Breast epithelium (tissue), 4 donors: Measurements from ENCODE around the gene ZBED4. TPM values are rescaled to one million over a fixed set of nuclear protein-coding genes. Genes with fewer than 3 reads are reported as not detected.

ENCODE experiments used
- DNase-seq, 2 donors: peaks; one replicate each; pipeline ENCODE4 v3.0.0-alpha.2; 2019; ENCODE audit warnings: low spot score in 2 of 2
- H3K27ac ChIP-seq, 2 donors: fragments of 200-600 bp; sonication (generic) in 1 of 2; one replicate each; pipeline ENCODE4 v1.5.1; 2016 to 2019; ENCODE audit warnings: mild to moderate bottlenecking in 1 of 2
- H3K27me3 ChIP-seq, 2 donors: fragments of 200-600 bp; sonication (generic) in 1 of 2; one replicate each; pipeline versions ENCODE4 v1.5.1 to v1.6.0; 2017 to 2019; ENCODE audit warnings: control low read depth in 1 of 2, mild to moderate bottlenecking in 1 of 2
- H3K36me3 ChIP-seq: fragments of 200-600 bp; one replicate; pipeline ENCODE4 v1.5.1; 2019
- H3K4me1 ChIP-seq, 2 donors: fragments of 200-600 bp; sonication (generic); one replicate each; pipeline ENCODE4 v1.5.1; 2016 to 2019; ENCODE audit warnings: control low read depth in 1 of 2
- H3K4me3 ChIP-seq, 3 donors: fragments of 200-600 bp; sonication (generic); 1 replicate in 2 of 3; 2 replicates in 1 of 3; pipeline ENCODE4 v1.5.1; 2016 to 2019; ENCODE audit warnings: mild to moderate bottlenecking in 3 of 3, moderate library complexity in 2 of 3
- H3K9me3 ChIP-seq, 2 donors: fragments of 200-600 bp; sonication (generic) in 1 of 2; one replicate each; pipeline ENCODE4 v1.5.1; 2016 to 2019; ENCODE audit warnings: control low read depth in 1 of 2
- POLR2A ChIP-seq: fragments of 450-650 bp; IDR thresholded peaks from one replicate; pipeline ENCODE4 v1.6.1; 2016; ENCODE audit warnings: antibody characterized with exemption, mild to moderate bottlenecking, moderate library complexity
- POLR2AphosphoS5 ChIP-seq, 3 donors: sonication (generic); formaldehyde crosslinking; IDR thresholded peaks; one replicate each; pipeline ENCODE4 v1.6.1; 2017; ENCODE audit warnings: antibody characterized with exemption in 3 of 3
- intact Hi-C: fragments of 100-400 bp; cut with DNase I; formaldehyde crosslinking; loops from one replicate; pipeline ENCODE4 v1.15.1; 2023; ENCODE audit warnings: low total_unique reads
- total RNA-seq, 3 donors: library from RNA; depleted of rRNA; stranded (reverse); fragments of >200 nt; gene quantifications; one replicate each; pipeline ENCODE4 v1.1.0, GENCODE V29; 2016
- TF ChIP-seq, protein P1 (sequence below), 3 donors: fragments of 450-650 bp; IDR thresholded peaks; one replicate each; pipeline ENCODE4 v1.5.1; 2016 to 2017; ENCODE audit warnings: antibody characterized with exemption in 3 of 3, mild to moderate bottlenecking in 3 of 3, moderate library complexity in 3 of 3

ZBED4 gene
- total RNA-seq, 3 donors from 2014 or later = 7.5 to 11.3 (median 10.5) TPM

DNA sequence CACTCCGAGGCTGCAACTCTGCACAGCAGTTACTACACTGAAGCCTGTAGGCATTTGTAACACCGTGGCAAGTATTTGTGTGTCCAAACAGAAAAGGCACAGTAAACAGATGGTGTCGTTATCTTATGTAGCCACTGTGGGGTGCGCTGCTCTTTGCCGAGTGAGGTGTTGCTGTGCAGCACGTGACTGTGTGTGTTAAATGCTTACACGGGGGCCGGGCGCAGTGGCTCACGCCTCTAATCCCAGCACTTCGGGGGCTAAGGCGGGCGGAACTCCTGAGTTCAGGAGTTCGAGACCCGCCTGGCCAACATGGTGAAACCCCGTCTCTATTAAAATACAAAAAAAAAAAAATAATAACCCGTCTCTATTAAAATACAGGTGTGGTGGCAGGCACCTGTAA lies 11.5 kb downstream of the ZBED4 start:
- H3K27me3 ChIP-seq = no peaks in the 10 kb centered on the region
- peaks cover 29 to 35% of the 10 kb centered on the region in 2 donors for H3K9me3 ChIP-seq
- no peaks in the 10 kb centered on the region for H3K36me3 ChIP-seq
- no peak for DNase-seq
- TF ChIP-seq POLR2AphosphoS5 (IDR thresholded peaks at IDR 0.05) = no peak
- no peak for TF ChIP-seq POLR2A
- TF ChIP-seq, protein P1, sequence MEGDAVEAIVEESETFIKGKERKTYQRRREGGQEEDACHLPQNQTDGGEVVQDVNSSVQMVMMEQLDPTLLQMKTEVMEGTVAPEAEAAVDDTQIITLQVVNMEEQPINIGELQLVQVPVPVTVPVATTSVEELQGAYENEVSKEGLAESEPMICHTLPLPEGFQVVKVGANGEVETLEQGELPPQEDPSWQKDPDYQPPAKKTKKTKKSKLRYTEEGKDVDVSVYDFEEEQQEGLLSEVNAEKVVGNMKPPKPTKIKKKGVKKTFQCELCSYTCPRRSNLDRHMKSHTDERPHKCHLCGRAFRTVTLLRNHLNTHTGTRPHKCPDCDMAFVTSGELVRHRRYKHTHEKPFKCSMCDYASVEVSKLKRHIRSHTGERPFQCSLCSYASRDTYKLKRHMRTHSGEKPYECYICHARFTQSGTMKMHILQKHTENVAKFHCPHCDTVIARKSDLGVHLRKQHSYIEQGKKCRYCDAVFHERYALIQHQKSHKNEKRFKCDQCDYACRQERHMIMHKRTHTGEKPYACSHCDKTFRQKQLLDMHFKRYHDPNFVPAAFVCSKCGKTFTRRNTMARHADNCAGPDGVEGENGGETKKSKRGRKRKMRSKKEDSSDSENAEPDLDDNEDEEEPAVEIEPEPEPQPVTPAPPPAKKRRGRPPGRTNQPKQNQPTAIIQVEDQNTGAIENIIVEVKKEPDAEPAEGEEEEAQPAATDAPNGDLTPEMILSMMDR (IDR thresholded peaks at IDR 0.05) = no peak
- H3K4me3 ChIP-seq = no peak overlapping the region
- intact Hi-C loops = no loop called here
- H3K4me1 ChIP-seq = no peaks in the 10 kb centered on the region
- no peak overlapping the region for H3K27ac ChIP-seq

DNA sequence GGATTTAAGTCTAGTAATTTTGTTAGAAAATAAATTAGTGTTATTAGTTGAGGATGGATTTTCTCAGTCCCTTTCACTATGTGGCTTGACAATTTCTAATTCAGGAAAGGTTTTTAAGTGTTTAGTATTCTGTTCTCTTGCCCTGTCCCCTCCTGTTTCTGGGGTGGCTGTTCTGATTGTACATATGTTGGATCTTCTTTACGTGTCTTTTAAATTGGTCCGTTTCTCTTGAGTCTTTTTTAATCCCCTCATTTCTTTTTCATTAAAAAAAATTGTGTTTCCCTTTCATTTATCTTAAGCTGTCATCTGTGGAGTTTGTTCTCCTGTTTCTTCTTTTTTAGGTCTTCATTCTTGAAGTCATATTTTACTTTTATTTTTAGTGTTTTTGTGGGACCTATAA lies 12.5 kb downstream of the ZBED4 start:
- Histone ChIP-seq H3K36me3 (no peaks in the 10 kb centered on the region), H3K9me3 (peaks cover 30 to 38% of the 10 kb centered on the region in 2 donors), H3K27me3 (no peaks in the 10 kb centered on the region), H3K27ac (no peak overlapping the region), H3K4me1 (no peaks in the 10 kb centered on the region), H3K4me3 (no peak overlapping the region)
- TF ChIP-seq, protein P1 (IDR thresholded peaks at IDR 0.05) = no peak
- TF ChIP-seq POLR2A = no peak
- TF ChIP-seq POLR2AphosphoS5 (IDR thresholded peaks at IDR 0.05) = no peak
- intact Hi-C loops = no loop called here
- no peak for DNase-seq

DNA sequence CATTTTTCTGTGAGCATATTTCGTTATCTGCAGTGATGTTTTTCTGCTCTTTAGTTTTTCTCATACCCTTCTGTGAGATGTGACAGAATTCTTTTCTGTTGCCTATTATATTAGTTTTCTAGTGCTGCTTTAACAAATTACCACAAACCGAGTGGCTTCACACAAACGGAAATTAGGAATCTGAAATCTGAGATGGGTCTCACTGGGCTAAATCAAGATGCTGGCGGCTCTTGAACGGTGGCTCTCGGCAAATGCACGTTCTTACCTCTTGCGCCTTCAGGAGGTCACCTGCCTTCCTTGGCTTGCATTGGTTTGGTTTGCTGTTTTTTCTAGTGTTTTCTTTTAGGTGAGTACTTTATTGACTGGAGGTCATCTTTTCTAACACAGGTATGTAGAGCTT lies 13.0 kb downstream of the ZBED4 start:
- H3K9me3 ChIP-seq = peaks cover 30 to 38% of the 10 kb centered on the region in 2 donors
- H3K27me3 ChIP-seq = no peaks in the 10 kb centered on the region
- TF ChIP-seq POLR2AphosphoS5 (IDR thresholded peaks at IDR 0.05) (no peak), POLR2A (no peak)
- TF ChIP-seq, protein P1 (IDR thresholded peaks at IDR 0.05) = no peak
- no peaks in the 10 kb centered on the region for H3K4me1 ChIP-seq
- H3K36me3 ChIP-seq = no peaks in the 10 kb centered on the region
- no peak overlapping the region for H3K27ac ChIP-seq
- intact Hi-C loops = no loop called here
- no peak for DNase-seq
- H3K4me3 ChIP-seq = no peak overlapping the region

DNA sequence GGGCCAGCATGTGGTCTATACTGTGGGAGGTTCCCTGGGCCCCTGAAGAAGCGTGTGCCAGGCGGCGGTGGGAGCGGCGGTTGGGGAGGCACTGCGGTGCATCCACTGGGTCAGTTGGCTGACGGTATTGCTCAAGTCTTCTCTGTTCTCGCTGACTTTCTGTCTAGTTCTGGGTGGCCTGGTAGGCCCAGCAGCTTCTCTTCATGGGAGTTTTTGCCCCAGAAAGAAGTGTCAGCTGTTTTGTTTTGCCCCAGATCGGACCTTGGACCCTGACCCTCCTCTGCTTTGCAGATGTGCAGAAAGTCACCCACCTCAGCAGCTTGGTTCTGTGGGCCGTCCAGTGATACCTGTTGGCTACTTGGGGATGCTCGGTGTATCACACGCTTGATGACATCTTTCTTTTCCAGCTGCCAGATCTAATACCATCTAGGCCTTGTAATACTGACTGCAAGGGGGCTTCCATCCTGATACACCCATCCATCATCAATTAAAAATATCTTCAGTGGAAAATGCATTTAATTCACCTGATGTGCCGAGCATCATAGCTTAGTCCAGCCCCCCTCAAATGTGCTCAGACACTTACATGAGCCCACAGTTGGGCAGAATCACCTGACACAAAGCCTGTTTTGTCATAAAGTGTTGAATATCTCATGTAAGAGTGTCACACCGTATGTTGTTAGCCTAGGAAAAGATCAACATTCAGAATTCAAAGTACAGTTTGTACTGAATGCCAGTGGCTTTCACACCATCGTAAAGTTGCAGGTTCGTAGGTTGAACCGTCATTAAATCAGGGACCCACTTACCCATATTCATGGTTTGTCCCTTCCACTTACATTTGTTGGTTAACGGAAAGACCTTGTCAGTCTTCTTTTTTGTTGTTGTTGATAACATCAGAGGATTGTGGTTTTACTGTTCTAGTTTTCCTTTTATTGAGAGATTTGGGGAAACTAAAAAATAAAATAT lies 13.9 kb downstream of the ZBED4 start:
- Histone ChIP-seq H3K36me3 (no peaks in the 10 kb centered on the region), H3K4me1 (no peaks in the 10 kb centered on the region), H3K27ac (no peak overlapping the region), H3K4me3 (no peak overlapping the region), H3K27me3 (no peaks in the 10 kb centered on the region), H3K9me3 (peaks cover 30 to 38% of the 10 kb centered on the region in 2 donors)
- intact Hi-C loops = no loop called here
- TF ChIP-seq, protein P1 (IDR thresholded peaks at IDR 0.05) = no peak
- TF ChIP-seq POLR2A (no peak), POLR2AphosphoS5 (IDR thresholded peaks at IDR 0.05) (no peak)
- DNase-seq = no peak

DNA sequence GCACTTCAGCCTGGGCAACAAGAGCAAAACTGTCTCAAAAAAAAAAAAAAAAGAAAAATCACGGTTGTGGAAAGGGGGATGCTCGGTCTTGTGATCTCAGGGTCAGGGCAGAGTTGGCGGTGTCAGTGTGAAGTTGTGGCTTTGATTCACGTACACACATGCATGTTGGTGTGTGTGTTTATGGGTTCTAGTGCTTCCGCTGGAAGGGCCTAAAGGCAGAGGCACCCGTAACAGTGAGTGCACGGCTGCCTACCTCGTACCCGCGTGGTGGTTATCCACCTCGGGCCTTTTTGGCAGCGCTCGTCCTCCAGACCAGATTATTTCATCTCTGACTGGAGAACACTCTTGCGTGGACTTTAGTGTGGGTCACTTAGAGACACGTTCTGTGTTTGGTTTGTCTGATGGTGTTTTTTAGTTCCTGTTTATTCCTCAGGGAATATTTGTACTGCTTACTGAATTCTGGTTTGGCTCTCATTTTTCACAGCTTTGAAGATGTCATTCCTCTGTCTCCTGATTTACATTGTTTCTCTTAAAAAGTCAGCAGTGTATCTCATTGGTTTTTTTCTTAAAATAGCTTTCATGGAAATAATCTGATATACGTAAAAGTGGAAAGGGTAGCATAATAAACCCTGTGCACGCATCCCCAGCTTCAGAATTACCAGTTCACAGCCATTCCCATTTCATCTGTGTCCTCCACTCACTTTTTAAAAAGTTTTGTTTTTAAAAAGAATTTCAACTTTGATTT lies 15.6 kb downstream of the ZBED4 start:
- no peaks in the 10 kb centered on the region for H3K4me1 ChIP-seq
- no peak for DNase-seq
- H3K9me3 ChIP-seq = peaks cover 38 to 39% of the 10 kb centered on the region in 2 donors
- TF ChIP-seq, protein P1 (IDR thresholded peaks at IDR 0.05) = no peak
- no peak overlapping the region for H3K27ac ChIP-seq
- intact Hi-C loops = no loop called here
- no peaks in the 10 kb centered on the region for H3K27me3 ChIP-seq
- H3K36me3 ChIP-seq = no peaks in the 10 kb centered on the region
- H3K4me3 ChIP-seq = no peak overlapping the region
